Stimulated activated naive CD8-positive, alpha-beta T cell treated with anti-CD3 and anti-CD28 coated beads, Interleukin-15, Interleukin-2, amounts not matched to agents 100 ng/mL and 50 ng/mL, for 24 hours (primary cell): ENCODE results near the gene TNS3.
"Not testable (repeated sequence)": the region's sequence is repeated elsewhere in the genome, so short reads cannot be mapped to it uniquely, and the experiment has no call there.

Experiments used
- H3K27ac Mint-ChIP-seq: one replicate; pipeline ENCODE4 v1.8.0; 2021; ENCODE audit warnings: mild to moderate bottlenecking, mixed read lengths
- H3K27me3 Mint-ChIP-seq: one replicate; pipeline ENCODE4 v1.8.0; 2021; ENCODE audit warnings: mixed read lengths
- H3K36me3 Mint-ChIP-seq: one replicate; pipeline ENCODE4 v1.8.0; 2021; ENCODE audit warnings: low read depth, mixed read lengths
- H3K4me1 Mint-ChIP-seq: one replicate; pipeline ENCODE4 v1.8.0; 2021; ENCODE audit warnings: low read depth, mixed read lengths
- H3K4me3 Mint-ChIP-seq: one replicate; pipeline ENCODE4 v1.8.0; 2021; ENCODE audit warnings: mild to moderate bottlenecking, mixed read lengths
- H3K9me3 Mint-ChIP-seq: one replicate; pipeline ENCODE4 v1.8.0; 2021; ENCODE audit warnings: mixed read lengths

The TNS3 gene

GRCh38 chr7:47472444-47473157, 109.3 kb downstream of the TNS3 start:
- Mint-ChIP-seq H3K9me3 (no peaks in the 10 kb centered on the region), H3K27ac (no peak overlapping the region), H3K4me1 (peaks cover 4% of the 10 kb centered on the region), H3K36me3 (no peaks in the 10 kb centered on the region), H3K27me3 (no peaks in the 10 kb centered on the region), H3K4me3 (no peak overlapping the region)

- H3K4me3 Mint-ChIP-seq, result no peak overlapping the region
- H3K4me1 Mint-ChIP-seq, result peaks cover 4% of the 10 kb centered on the region
- H3K27me3 Mint-ChIP-seq, result no peaks in the 10 kb centered on the region
- H3K27ac Mint-ChIP-seq, result no peak overlapping the region
- no peaks in the 10 kb centered on the region for H3K9me3 Mint-ChIP-seq
- H3K36me3 Mint-ChIP-seq, result no peaks in the 10 kb centered on the region
Measured at GRCh38 chr7:47471831-47472230, 110.1 kb downstream of the TNS3 start.

- Mint-ChIP-seq H3K4me3 (no peak overlapping the region), H3K27ac (no peak overlapping the region), H3K27me3 (no peaks in the 10 kb centered on the region), H3K9me3 (no peaks in the 10 kb centered on the region), H3K36me3 (no peaks in the 10 kb centered on the region), H3K4me1 (peaks cover 4% of the 10 kb centered on the region)
Measured at GRCh38 chr7:47471358-47471703, 110.6 kb downstream of the TNS3 start.

- peaks cover under 1% of the 10 kb centered on the region for H3K4me1 Mint-ChIP-seq
- no peak overlapping the region for H3K27ac Mint-ChIP-seq
- H3K4me3 Mint-ChIP-seq, result no peak overlapping the region
- no peaks in the 10 kb centered on the region for H3K36me3 Mint-ChIP-seq
- H3K9me3 Mint-ChIP-seq, result no peaks in the 10 kb centered on the region
- no peaks in the 10 kb centered on the region for H3K27me3 Mint-ChIP-seq
Measured at GRCh38 chr7:47470567-47471357, 111.1 kb downstream of the TNS3 start.

- H3K27ac Mint-ChIP-seq, H3K4me1 Mint-ChIP-seq, H3K9me3 Mint-ChIP-seq, H3K4me3 Mint-ChIP-seq, H3K27me3 Mint-ChIP-seq, H3K36me3 Mint-ChIP-seq: not testable (repeated sequence)
Measured at GRCh38 chr7:47469846-47470245, 112.1 kb downstream of the TNS3 start.

- no peaks in the 10 kb centered on the region for H3K9me3 Mint-ChIP-seq
- H3K27ac Mint-ChIP-seq, result no peak overlapping the region
- no peaks in the 10 kb centered on the region for H3K36me3 Mint-ChIP-seq
- H3K4me1 Mint-ChIP-seq, result no peaks in the 10 kb centered on the region
- H3K27me3 Mint-ChIP-seq, result no peaks in the 10 kb centered on the region
- H3K4me3 Mint-ChIP-seq, result no peak overlapping the region
Measured at GRCh38 chr7:47466832-47467231, 115.1 kb downstream of the TNS3 start.

- Mint-ChIP-seq H3K27ac (no peak overlapping the region), H3K36me3 (no peaks in the 10 kb centered on the region), H3K4me1 (no peaks in the 10 kb centered on the region), H3K9me3 (no peaks in the 10 kb centered on the region), H3K4me3 (no peak overlapping the region), H3K27me3 (no peaks in the 10 kb centered on the region)
Measured at GRCh38 chr7:47465191-47465590, 116.7 kb downstream of the TNS3 start.

- Mint-ChIP-seq H3K36me3 (no peaks in the 10 kb centered on the region), H3K9me3 (no peaks in the 10 kb centered on the region), H3K27me3 (no peaks in the 10 kb centered on the region), H3K27ac (no peak overlapping the region), H3K4me1 (no peaks in the 10 kb centered on the region), H3K4me3 (no peak overlapping the region)
Measured at GRCh38 chr7:47464266-47464665, 117.6 kb downstream of the TNS3 start.

GRCh38 chr7:47461746-47462145, 120.2 kb downstream of the TNS3 start:
- Mint-ChIP-seq H3K27me3 (no peaks in the 10 kb centered on the region), H3K4me1 (no peaks in the 10 kb centered on the region), H3K27ac (no peak overlapping the region), H3K4me3 (no peak overlapping the region), H3K9me3 (no peaks in the 10 kb centered on the region), H3K36me3 (no peaks in the 10 kb centered on the region)

- no peaks in the 10 kb centered on the region for H3K36me3 Mint-ChIP-seq
- H3K4me3 Mint-ChIP-seq, result no peak overlapping the region
- H3K27me3 Mint-ChIP-seq, result no peaks in the 10 kb centered on the region
- no peaks in the 10 kb centered on the region for H3K9me3 Mint-ChIP-seq
- H3K27ac Mint-ChIP-seq, result no peak overlapping the region
- no peaks in the 10 kb centered on the region for H3K4me1 Mint-ChIP-seq
Measured at GRCh38 chr7:47461161-47461560, 120.8 kb downstream of the TNS3 start.

GRCh38 chr7:47460251-47460989, 121.5 kb downstream of the TNS3 start:
- Mint-ChIP-seq H3K4me1 (no peaks in the 10 kb centered on the region), H3K27me3 (no peaks in the 10 kb centered on the region), H3K36me3 (no peaks in the 10 kb centered on the region), H3K4me3 (no peak overlapping the region), H3K27ac (no peak overlapping the region), H3K9me3 (no peaks in the 10 kb centered on the region)

GRCh38 chr7:47458486-47458885, 123.4 kb downstream of the TNS3 start:
- H3K27me3 Mint-ChIP-seq, result no peaks in the 10 kb centered on the region
- H3K27ac Mint-ChIP-seq, result no peak overlapping the region
- no peak overlapping the region for H3K4me3 Mint-ChIP-seq
- H3K9me3 Mint-ChIP-seq, result no peaks in the 10 kb centered on the region
- no peaks in the 10 kb centered on the region for H3K36me3 Mint-ChIP-seq
- no peaks in the 10 kb centered on the region for H3K4me1 Mint-ChIP-seq

- Mint-ChIP-seq H3K27ac (no peak overlapping the region), H3K36me3 (no peaks in the 10 kb centered on the region), H3K4me3 (no peak overlapping the region), H3K9me3 (no peaks in the 10 kb centered on the region), H3K27me3 (no peaks in the 10 kb centered on the region), H3K4me1 (no peaks in the 10 kb centered on the region)
Measured at GRCh38 chr7:47458057-47458456, 123.9 kb downstream of the TNS3 start.

- Mint-ChIP-seq H3K36me3 (no peaks in the 10 kb centered on the region), H3K27ac (no peak overlapping the region), H3K4me3 (no peak overlapping the region), H3K9me3 (no peaks in the 10 kb centered on the region), H3K27me3 (no peaks in the 10 kb centered on the region), H3K4me1 (no peaks in the 10 kb centered on the region)
Measured at GRCh38 chr7:47456210-47456955, 125.5 kb downstream of the TNS3 start.

- H3K27ac Mint-ChIP-seq, result no peak overlapping the region
- no peaks in the 10 kb centered on the region for H3K27me3 Mint-ChIP-seq
- H3K4me1 Mint-ChIP-seq, result no peaks in the 10 kb centered on the region
- H3K4me3 Mint-ChIP-seq, result no peak overlapping the region
- H3K9me3 Mint-ChIP-seq, result no peaks in the 10 kb centered on the region
- H3K36me3 Mint-ChIP-seq, result no peaks in the 10 kb centered on the region
Measured at GRCh38 chr7:47455872-47456185, 126.1 kb downstream of the TNS3 start.
